GM12891 (cell line): Measurements from ENCODE around the gene NELFCD.
"Not testable (repeated sequence)": the region's sequence is repeated elsewhere in the genome, so short reads cannot be mapped to it uniquely, and the experiment has no call there.

Experiments
- DNase-seq: peaks from one replicate; pipeline ENCODE4 v3.0.0; 2011; ENCODE audit warnings: low spot score; ENCODE audit not compliant: insufficient read length
- FAIRE-seq: peaks from 2 replicates; lab custom pipeline; 2011; peaks lifted over from hg19 to GRCh38; lab: Jason Lieb, UNC
- PAX5 ChIP-seq: IDR thresholded peaks from 2 replicates; pipeline ENCODE4 v1.6.1; 2011; ENCODE audit warnings: low read length, moderate library complexity, mild to moderate bottlenecking; ENCODE audit not compliant: insufficient read depth, severe bottlenecking
- POLR2A ChIP-seq: IDR thresholded peaks from 2 replicates; pipeline ENCODE4 v1.6.1; 2011; ENCODE audit warnings: low read depth, low read length, control low read depth
- POLR2AphosphoS5 ChIP-seq: IDR thresholded peaks from 2 replicates; pipeline ENCODE4 v1.6.1; 2011; ENCODE audit warnings: low read depth, low read length, control low read depth
- POU2F2 ChIP-seq: IDR thresholded peaks from 2 replicates; pipeline ENCODE4 v1.6.1; 2011; ENCODE audit warnings: low read depth, mild to moderate bottlenecking, control low read depth, low read length, moderate library complexity
- SPI1 ChIP-seq: IDR thresholded peaks from 2 replicates; pipeline ENCODE4 v1.6.1; 2011; ENCODE audit warnings: low read depth, low read length, control low read depth
- TAF1 ChIP-seq: IDR thresholded peaks from 2 replicates; pipeline ENCODE4 v1.6.1; 2011; ENCODE audit warnings: low read depth, low read length, control low read depth

The NELFCD gene

DNA sequence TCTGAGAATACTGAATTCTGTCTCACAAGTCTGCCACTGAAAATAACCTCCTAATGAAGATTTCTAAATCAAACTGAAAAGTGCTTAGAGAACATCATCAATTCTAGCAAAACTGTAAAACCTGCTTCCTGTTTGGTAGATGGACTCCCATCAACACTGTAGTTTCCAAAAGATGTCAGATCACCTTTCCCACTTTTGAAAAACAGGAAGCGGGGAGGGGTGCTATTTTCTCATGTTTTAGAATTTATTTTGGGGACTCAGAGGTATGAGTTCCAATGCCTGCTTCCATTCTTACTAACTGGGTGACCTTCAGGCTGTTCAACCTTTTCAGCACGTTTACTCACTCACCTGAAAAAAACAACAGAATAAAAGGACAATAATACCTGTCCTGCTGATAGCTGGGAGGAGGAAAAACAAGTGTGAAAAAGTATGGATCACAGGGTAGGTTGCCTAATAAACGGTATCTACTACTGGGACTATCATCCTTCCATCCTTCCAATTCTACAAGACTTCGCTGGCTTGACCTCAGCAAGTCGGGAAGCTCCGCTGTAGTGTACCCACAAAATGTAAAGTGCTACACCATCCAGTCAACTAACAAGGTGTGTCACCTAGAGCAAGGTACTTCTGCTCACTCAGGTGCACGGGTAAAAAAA is 50.0 kb downstream of the NELFCD start:
- peak; percentile 45 for FAIRE-seq
- TF ChIP-seq POLR2A (0 out of 2 replicates have a peak, but pooled peaks have one; percentile 32), POLR2AphosphoS5 (no peak), PAX5 (no peak), POU2F2 (no peak), SPI1 (peak; percentile 59), TAF1 (no peak)
- DNase-seq, result no peak

DNA sequence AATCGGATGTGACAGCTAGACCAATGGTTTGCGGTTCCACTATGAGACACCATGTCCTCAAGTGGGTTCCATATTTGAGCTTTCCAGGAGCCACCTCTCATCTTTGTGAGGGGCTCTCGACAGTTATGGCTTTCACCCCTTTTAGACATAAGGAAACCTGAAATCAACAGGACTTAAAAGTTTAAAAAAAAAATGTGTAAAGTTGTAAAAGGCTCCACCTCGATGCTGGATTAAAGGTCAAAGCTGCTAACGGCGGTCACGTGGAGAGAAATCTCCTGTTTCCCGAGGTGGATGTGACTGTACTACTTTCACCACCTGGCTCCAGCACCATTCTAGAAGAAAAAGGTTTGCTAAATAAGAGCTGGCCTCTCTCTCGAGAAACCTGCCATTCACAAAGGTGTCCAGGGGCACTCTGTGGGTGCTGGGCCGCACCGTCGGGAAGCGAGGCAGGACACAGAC is 50.5 kb downstream of the NELFCD start:
- peak; percentile 31 for FAIRE-seq
- no peak for TF ChIP-seq POU2F2
- TF ChIP-seq PAX5, result no peak
- TF ChIP-seq TAF1, result no peak
- TF ChIP-seq POLR2A, result no peak
- no peak for TF ChIP-seq SPI1
- no peak for TF ChIP-seq POLR2AphosphoS5
- DNase-seq, result no peak

DNA sequence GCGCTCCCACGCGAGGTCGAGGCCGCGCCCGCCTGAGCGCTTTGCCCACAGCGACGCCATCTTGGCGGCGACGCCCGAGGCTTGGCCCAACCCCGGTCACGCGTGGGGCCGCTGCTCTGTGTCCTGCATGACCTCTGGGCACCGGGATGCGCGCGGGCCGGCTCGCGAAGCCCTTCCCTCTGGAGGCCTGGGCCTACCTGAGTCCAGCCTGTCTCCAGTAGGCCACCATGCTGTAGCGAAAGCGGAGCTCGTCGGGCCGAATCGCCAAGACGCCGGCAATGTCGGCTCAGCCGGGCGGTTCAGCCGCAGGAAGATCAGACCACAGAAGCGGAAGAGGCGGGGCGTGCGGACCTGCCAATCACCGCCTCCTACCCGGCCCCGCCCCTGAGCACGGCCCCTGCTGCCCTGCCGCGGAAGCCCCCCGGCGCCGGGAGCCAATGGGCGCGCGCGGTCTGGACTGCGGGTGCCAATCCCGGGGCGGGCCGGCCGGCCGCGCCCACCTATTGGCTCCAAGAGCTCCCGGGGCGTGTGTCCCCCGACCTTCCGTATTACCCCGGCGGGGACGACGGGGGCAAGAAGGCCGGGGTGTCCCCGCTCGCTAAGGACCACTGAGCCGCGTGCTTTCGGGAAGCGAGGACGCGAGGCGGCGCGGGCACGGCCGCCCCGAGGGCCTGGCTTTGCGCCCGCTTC is 51.1 kb downstream of the NELFCD start, which contains the start of gene ATP5F1E:
Gene ATP5F1E (minus strand): TSS at position 313 of the 690 bp plus-strand sequence. CDS start 84 bp downstream, at position 229.
- DNase-seq, result peak; percentile 86
- TF ChIP-seq PAX5 (no peak), TAF1 (peak; percentile 70), POLR2AphosphoS5 (peak; percentile 93), SPI1 (peak; percentile 31; the same call in 1 of the 2 replicates), POU2F2 (peak; percentile 74; the same call in 1 of the 2 replicates), POLR2A (peak; percentile 94)
- peak; percentile 78 for FAIRE-seq

DNA sequence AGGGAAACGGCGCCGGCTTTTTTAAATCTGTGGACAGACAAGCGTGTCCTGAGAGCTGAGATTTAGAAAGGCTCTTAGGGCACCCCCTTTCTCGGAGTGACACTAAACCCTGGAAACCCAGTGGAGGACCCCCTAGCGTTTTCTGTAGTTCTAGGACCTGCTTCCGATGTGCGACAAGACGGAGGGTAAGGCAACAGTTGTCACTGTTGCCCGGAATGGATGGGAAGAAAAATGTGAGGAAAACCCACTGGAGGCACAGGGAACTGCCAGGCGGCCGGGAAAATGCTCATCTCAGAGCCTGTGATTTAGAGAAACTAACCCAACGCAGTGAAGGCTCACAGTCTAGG is 51.6 kb downstream of the NELFCD start:
- DNase-seq (no peak), FAIRE-seq (no peak)
- TF ChIP-seq SPI1, result no peak
- no peak for TF ChIP-seq POLR2A
- no peak for TF ChIP-seq PAX5
- TF ChIP-seq TAF1, result no peak
- TF ChIP-seq POU2F2, result no peak
- TF ChIP-seq POLR2AphosphoS5, result no peak

DNA sequence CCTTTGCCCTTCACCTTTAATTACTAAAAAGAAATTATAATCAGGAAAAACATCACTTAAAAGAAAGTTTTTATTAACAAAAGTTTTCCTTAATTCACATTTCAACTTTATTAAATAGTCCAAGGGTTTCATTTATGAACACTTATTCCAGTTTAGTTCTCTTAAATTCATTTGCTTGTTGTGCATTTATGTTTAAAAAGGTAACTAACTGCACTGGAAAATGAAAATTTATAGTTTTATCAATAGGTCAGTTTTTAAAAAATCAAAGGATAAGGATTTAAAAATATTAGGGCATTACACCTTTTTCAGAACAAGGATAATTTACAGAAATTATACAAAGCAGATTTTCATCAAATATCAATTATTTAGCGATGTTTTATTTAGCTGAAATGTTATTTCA is 52.0 kb downstream of the NELFCD start:
- DNase-seq (no peak), FAIRE-seq (no peak)
- no peak for TF ChIP-seq SPI1
- no peak for TF ChIP-seq POLR2AphosphoS5
- no peak for TF ChIP-seq TAF1
- TF ChIP-seq POU2F2, result no peak
- no peak for TF ChIP-seq POLR2A
- no peak for TF ChIP-seq PAX5

DNA sequence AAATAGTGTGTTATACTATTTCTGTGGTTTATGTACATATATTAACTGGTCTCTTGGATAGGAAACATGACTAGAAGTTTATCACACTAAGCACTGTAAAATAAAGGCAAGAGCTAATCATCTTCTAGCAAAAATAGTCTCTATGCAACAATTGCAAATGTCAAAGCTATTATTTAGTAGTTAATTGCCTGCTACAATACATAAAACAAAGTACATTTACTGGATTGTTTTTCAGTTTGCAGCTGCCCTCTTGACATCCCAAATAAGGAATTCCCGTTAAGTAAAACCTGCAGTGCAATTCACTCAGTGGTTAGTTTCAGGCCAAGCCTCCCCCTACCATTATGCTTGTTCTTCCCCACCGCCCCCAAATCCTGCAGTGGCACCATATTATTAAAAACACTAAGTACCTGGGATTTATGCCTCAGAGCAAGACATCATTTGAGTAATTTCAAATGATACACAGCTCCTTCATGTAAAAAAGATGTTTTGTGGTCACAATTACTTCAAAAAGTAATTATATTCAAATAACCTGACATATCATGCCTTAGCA is 52.6 kb downstream of the NELFCD start:
- no peak for FAIRE-seq

DNA sequence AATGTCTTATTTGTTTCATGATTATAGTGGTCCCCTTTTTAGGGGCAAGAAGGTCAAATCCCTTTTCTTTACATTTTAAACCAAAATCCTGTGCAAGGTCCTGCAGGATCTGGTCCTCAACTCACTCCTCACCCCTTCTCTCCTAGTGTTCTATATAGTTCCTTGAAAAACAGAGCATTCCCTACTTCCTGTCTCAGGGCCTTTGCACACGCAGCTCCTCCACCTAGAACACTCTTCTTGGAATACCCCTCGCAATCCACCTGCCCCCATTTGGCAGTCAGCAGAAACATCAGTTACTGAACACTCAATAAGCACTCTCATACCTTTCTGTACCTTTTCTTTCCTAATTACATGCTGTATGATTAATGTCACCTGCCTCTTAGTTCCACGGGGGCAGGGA is 54.3 kb downstream of the NELFCD start:
- TF ChIP-seq POLR2AphosphoS5 (no peak), SPI1 (no peak), TAF1 (no peak), PAX5 (no peak), POU2F2 (no peak), POLR2A (no peak)
- FAIRE-seq, result no peak
- no peak for DNase-seq

More for the DNA sequence above, 52.6 kb downstream of the NELFCD start:
- no peak for TF ChIP-seq SPI1
- TF ChIP-seq TAF1, result no peak
- no peak for TF ChIP-seq POU2F2
- no peak for DNase-seq

DNA sequence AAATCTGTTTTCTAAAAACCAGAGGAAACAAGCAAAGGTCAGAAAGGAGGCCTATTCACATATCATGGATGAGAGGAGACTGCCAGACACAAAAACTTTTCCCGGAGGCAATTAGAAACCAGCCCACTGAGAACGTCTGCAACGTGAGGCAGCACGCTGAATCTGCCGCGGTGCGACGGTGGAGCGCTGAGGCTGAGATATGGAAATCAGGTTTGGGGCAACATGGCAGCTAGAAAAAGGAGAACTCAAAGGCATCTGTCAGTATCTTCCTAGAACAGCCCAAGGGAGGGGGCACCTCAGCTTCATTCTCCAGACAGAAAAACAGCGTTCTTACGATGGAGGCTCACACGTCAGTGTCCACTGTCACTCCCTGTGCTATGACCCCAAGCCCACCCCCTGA is 56.3 kb downstream of the NELFCD start:
- DNase-seq (no peak), FAIRE-seq (no peak)
- TF ChIP-seq POLR2A (no peak), PAX5 (no peak), TAF1 (no peak), POLR2AphosphoS5 (no peak), SPI1 (no peak), POU2F2 (no peak)

DNA sequence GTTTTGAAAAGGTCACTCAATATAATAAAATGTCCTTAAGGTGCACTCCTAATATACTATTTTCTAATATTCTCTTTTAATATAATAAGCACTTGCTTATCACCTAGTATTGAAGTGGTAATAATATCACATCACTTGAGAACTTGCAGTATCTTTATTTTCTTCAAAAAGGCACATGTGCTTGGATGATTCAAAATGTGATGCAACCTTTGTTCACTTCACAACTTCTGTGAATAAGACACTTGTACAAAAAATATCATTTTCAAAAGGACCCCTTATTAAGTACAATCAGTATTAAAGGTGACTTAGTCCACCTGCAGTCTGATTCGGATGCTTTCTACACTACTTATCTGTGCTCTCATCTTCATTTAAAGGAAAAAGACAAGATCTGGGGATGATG is 58.2 kb downstream of the NELFCD start:
- FAIRE-seq, result no peak
- no peak for DNase-seq
- TF ChIP-seq POU2F2 (no peak), TAF1 (no peak), PAX5 (no peak), POLR2AphosphoS5 (no peak), POLR2A (no peak), SPI1 (no peak)

DNA sequence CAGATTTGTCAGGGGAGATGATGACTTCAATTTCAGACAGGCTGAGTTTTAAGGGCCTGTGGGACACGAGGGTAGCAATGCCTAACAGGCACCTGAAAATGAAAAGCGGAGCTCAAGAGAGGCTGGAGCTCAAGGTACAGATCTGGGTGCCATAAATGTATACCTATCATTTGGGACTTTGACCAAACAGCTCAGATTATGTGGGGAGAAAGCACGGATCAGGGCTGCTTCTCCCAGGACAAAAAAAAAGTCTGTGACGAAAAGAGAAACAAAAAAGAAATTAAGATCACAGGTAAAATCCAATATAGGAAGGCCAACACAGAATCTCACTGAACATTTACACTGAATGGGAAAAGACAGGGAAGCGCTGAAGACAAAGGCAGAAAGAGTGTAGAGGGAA is 59.6 kb downstream of the NELFCD start:
- DNase-seq (no peak), FAIRE-seq (no peak)
- TF ChIP-seq POLR2A (no peak), POU2F2 (no peak), TAF1 (no peak), POLR2AphosphoS5 (no peak), PAX5 (no peak), SPI1 (no peak)

DNA sequence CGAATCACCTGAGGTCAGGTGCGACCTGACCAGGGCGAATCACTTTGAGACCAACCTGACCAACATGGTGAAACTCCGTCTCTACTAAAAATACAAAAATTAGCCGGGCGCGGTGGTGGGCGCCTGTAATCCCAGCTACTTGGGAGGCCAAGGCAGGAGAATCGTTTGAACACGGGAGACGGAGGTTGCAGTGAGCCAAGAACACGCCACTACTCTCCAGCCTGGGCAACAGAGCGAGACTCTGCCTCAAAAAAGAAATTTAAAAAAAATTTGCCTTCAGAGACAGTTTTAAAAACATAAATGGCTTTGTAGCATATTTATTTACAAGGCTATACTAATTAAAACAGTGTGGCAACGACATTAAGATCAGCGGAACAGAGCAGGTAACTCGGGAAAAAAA is 60.4 kb downstream of the NELFCD start:
- FAIRE-seq, DNase-seq: not testable (repeated sequence)
